Stimulated activated CD4-positive, alpha-beta T cell treated with anti-CD3 and anti-CD28 coated beads, TNF-alpha, amount 100 ng/mL, for 4 hours (primary cell): Measurements from ENCODE around the gene PRM1.

Experiments used
- DNase-seq, 3 experiments: peaks; one replicate each; pipeline ENCODE4 v3.0.0-alpha.2; 2020; ENCODE audit warnings: low read depth in 3 of 3

Gene PRM1

DNA sequence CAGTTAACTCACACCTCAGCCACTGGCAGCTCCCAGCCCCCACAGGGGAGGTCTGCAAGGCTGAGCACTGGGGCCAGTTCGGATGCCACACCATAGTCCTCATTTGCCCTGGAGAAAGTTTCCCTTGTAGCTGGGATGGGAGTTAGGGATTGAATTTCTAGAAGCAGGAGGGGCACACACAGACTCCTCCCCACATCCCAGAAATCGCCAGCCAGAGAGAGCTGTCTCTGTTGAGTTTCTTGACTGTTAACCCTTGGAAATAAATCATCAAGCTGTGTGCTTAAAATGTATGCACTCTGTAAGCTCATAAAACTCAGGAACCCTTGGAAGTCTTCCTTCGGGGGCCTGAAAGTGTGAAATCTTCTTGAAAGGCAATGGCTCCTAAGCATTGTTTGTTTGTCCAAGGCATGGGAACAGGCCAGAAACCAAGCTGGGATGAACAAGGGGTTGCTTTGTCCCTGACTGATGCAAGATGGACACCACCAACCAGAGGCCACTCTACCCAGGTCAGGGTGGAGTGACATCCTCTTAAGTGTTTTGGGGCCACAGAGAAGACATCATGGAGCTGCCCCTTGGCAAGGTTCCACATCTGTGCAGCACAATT is 7.3 kb downstream of the PRM1 start:
- no peak for DNase-seq

DNA sequence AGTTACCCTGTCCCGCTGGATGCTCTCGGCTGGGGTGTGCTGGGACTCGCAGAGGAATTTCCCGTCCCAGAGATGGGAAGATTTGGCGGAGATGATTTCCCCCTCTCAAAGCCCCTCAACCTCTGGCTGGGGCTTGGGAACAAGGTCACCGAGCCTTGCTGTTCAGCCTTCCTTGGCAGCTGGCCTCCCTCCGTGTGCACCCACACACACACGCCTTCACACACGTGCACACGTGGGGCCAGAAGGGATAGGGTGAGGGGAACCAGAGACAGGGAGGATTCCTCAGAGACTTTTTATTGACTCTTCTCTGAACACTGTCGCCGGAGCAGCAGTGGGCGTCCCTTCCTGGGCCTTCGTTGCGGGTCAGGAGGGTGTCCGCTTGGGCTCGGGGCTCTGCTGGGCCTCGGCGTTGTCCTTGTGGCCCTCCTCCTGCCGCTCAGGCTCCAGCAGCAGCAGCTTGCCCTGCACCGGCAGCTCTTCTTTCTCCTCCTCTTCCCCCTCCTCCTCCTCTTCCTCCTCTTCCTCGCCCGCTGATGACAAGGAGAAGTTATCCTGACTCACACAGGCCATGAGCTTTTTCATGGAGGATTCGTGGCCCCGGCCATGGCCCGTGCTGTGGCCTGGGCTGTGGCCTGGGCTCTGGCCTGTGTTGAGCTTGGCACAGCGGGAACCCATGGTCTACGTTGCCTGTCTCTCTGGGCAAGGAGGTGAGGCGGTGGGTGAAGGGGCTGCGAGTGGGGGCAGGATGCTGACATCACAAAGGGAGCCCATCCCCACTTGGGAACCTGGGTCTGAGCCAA is 8.0 kb downstream of the PRM1 start, which contains the start of gene PRM3:
PRM3 (minus strand) TSS at position 709 of the 800 bp plus-strand sequence; CDS start at position 675, 34 bp downstream.
- no peak for DNase-seq

- no peak for DNase-seq
Measured at GRCh38 chr16:11272484-11272883, 8.6 kb downstream of the PRM1 start.

GRCh38 chr16:11271610-11272009 is 9.5 kb downstream of the PRM1 start:
- no peak for DNase-seq

DNA sequence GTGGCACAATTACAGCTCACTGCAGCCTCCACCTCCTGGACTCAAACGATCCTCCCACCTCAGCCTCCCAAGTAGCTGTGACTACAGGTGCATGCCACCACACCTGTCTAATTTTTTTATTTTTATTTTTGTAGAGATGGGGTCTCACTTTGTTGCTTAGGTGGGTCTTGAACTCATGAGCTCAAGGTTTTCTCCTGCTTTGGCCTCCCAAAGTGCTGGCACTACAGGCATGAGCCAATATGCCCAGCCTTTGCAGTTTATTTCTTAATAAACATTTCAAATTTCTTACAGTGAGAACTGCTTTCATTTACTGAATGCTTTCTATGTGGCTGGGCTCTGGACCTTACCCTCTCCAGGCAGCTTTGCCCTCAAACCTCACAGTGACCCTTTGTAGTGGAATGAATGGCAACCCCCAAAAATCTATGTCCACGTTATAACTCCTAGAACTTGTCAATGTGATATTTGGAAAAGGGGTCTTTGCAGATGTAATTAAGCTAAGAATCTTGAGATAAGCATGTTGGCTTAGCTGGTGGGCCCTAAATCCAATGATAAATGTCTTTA is 10.4 kb downstream of the PRM1 start:
- no peak for DNase-seq

DNA sequence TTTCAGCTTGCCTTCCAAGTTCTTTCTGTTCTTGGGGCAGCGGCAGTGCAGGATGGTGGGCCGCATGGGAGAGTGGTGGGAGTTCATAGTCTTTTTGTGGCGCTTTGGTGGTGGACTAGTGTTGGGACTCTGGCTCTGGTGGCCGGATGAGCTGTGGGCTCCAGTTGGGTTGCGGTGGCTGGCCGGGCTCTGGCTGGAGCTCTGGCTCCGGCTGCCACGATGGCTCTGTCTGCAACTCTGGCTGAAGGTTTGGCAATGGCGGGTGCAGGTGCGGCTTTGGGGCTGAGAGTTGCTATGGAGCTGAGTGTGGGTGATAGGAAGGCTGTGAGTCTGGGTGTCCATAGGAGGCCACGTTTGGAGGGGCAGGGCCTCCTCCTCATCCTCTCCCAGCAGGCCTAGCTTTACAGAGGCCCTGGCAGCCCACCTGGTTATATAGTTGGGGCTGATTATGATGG is 12.2 kb downstream of the PRM1 start, which contains the start of gene TNP2:
TNP2 (minus strand) TSS at position 405 of the 455 bp plus-strand sequence; CDS start at position 342, 63 bp downstream.
- no peak for DNase-seq

DNA sequence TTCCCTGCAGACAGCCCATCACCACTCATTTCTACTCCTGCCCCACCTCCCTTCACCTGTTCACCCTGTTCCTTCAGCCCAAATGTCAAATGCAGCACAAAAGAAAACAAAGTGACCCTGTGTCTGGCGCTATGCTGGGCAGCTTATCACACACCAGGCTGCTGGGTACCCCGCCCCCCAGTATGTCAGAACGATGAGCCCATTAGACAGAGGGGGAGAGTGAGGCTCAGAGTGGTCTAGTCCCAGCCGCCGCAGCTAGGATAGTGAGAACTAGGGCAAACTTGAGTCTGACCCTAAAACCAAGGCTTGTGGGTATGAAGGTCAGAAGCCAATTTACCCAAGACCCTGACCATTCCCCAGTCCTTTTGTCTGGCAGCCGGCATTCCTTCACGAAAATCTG is 16.0 kb downstream of the PRM1 start:
- no peak for DNase-seq

DNA sequence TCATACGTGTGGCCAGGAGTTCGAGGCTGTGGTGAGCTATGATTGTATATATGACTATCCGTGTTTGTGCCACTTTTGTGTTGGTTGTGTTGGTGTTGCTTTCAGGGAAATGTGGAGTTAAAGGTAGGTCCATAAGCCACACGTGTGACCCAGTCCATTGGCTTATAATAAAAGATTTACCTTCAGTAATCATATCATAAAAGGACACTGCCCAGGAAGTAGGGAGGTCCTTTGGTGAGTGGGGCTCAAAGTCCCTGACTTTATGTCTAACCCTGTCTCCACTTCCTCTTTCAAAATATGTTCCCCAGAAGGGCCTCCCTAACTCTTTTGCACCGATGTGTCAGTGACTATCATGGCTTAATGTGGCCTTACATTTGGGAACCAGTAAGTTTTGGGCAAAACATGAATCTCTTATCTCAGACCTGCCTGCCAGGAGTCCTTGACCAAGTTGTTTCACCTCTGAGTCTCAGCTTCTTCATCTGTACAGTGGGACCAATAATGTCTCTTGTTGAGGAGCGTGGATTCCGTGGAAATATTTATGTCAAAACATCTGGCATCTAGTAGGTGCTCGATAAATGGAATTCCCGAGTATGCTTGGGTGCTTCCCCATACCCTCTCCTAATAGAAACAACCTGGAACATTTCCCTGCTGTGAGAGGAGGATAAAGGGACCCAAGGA is 16.8 kb downstream of the PRM1 start:
- no peak for DNase-seq

DNA sequence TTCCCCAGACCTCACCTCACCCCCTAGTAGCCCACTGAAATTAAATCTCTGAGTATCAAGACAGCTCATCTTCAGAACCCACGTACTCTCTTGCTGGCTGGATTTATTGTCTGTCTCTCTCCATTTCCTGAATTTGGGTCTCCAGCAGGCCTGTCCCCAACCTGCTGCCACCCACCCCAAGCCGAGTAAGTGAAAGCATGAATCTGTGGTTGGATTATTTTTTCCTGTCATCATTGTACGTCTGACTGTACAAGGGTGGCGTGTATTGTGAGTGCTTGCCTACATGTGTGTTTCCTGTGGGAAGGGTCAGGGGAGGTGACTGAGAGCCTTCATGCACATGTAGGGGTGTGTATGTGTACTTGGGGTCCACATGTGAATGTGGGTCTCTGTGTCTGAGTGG is 17.4 kb downstream of the PRM1 start:
- DNase-seq, result no peak

GRCh38 chr16:11262915-11263314 is 18.2 kb downstream of the PRM1 start:
- DNase-seq, result no peak

- DNase-seq, result no peak
Measured at GRCh38 chr16:11260596-11260966, 20.5 kb downstream of the PRM1 start.

DNA sequence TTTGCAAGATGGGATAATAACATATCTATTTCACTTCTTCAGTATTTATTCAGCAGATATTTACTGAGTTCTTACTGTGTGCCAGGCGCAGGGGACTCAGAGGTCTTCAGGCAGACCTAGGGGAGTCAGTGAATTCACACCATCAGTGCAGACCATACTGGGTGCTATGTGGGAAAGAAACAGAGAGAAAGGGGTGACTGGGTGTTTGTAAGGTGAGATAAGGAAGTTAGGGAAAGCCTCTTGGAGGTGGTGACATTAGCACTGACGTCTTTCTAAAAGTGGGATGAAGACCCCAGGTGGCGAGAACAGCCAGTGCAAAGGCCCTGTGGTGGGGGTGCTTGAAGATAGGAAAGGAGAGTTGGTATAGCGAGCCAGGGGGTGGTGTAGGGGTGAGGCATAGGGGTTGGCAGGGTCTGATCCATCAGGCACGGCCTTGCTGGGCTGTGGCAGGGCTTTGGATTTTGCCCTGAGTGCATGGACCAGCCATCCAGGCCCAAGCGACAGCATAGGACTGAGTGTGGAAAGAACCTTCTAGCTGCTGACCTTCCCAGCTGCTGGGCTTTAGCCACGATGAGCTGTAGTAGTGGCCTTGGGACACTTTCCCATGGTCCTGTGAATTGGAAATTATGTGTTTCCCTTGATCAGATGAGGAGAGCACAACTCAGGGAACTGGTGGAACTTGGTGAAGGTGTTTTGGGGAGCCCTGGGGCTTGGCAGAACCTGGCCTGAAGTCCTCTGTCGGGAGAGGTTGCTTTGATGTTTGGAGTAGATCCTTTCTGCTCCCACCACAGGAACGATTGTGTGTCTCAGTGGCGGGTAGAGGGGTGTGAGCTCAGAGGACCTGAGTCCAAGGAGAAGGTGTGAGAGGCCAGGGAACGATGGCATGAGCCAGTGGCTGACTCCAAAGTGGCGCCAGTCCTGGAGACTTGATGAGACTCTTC is 21.2 kb downstream of the PRM1 start:
- no peak for DNase-seq

- DNase-seq, result no peak
Measured at GRCh38 chr16:11258553-11259492, 22.3 kb downstream of the PRM1 start.

GRCh38 chr16:11257131-11257938 is 23.8 kb downstream of the PRM1 start:
- DNase-seq, result peak in 1 of 3 experiments; percentile 39

GRCh38 chr16:11256661-11257130 is 24.4 kb downstream of the PRM1 start:
- DNase-seq, result no peak

- peak; percentile 83 to 92 (median 84) for DNase-seq
Measured at GRCh38 chr16:11255737-11256660, 25.1 kb downstream of the PRM1 start, which contains the start of gene SOCS1. SOCS1 (minus strand) TSS chr16:11256204; CDS start chr16:11255478, 726 bp downstream.

GRCh38 chr16:11254913-11255736 is 26.0 kb downstream of the PRM1 start:
- DNase-seq, result peak; percentile 36 to 48 (median 37)
